Islet precursor cell (in vitro differentiated cells): ENCODE data around the gene CXXC5.
"Not testable (repeated sequence)": the region's sequence is repeated elsewhere in the genome, so short reads cannot be mapped to it uniquely, and the experiment has no call there.

Source experiments
- DNase-seq: peaks from one replicate; pipeline ENCODE4 v3.0.0-alpha.2; 2018

Gene CXXC5

GRCh38 chr5:139696894-139697658 lies 48.9 kb downstream of the CXXC5 start:
- DNase-seq: peak; percentile 99

GRCh38 chr5:139698490-139699146 lies 50.5 kb downstream of the CXXC5 start:
- peak; percentile 91 for DNase-seq

GRCh38 chr5:139699351-139699750 lies 51.2 kb downstream of the CXXC5 start:
- DNase-seq: no peak

DNA sequence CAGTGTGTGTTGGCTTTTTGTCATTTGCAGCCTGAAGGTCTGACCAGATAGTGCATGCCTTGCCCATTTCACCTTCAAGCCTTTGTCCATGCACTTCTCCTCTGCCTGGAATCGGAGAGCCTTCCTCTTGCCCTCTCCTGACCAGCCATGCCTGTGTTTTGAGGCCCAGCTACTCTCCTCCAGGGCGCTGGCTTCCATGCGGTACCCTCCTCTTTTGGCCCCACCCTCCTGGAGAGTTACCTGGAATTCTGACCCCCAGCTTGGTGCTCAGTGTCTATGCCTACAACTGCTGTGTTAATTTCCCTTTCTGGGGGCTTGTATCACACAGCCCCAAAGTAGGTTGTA lies 52.5 kb downstream of the CXXC5 start:
- no peak for DNase-seq

- DNase-seq: peak; percentile 90
Measured at GRCh38 chr5:139701056-139701741, 53.0 kb downstream of the CXXC5 start.

DNA sequence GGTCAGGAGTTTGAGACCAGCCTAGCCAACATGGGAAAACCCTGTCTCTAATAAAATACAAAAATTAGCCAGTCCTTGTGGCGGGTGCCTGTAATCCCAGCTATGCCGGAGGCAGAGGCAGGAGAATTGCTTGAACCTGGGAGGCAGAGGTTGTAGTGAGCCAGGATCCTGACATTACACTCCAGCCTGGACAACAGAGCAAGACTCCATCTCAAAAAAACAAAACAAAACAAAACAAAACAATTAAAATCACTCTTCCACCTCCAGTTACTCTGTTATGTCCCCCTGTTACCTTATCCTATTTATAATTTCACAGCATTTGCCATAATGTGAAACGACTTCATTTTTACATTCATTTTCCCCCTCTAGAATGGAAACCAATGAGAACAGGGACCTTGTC lies 54.4 kb downstream of the CXXC5 start:
- DNase-seq: no peak

DNA sequence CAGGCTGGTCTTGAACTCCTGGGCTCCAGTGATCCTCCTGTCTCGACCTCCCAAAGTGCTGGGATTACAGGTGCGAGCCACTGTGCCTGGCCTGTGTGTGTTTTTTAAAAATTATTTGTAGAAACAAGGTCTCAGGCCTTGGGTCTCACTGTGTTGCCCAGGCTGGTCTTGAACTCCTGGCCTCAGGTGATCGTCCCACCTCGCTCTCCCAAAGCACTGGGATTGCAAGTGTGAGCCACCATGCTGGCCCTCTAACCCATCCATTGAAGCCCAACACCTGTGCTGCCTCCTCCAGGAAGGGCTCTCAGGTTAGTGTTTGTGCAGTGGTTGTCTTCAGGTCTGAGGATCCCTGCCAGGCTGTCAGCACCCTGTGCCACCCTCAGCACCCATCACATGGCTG lies 56.6 kb downstream of the CXXC5 start:
- DNase-seq: no peak

- no peak for DNase-seq
Measured at GRCh38 chr5:139705191-139705590, 57.0 kb downstream of the CXXC5 start.

GRCh38 chr5:139705655-139706587 lies 57.8 kb downstream of the CXXC5 start:
- peak; percentile 70 for DNase-seq

- DNase-seq: peak; percentile 86
Measured at GRCh38 chr5:139707445-139708003, 59.4 kb downstream of the CXXC5 start.

DNA sequence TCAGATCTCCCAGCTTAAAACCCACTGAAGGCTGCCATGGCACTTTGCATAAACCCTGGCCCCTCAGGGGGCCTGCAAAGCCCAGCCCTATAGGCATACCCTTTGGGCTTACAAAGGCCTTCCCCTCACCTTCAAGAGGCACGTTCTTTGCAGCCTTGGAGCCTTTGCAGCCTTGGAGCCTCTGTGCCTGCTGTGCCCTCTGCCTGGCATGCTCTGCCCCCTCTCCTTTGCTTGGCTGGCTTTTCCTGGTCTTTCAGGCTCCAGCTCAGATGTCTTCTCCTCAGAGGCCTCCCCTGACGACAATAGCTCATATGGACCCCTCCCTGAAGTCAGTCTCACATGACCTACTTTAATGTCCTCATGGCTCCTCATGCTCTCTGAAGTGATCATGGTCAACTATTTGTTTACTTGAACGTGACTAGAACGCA lies 60.3 kb downstream of the CXXC5 start:
- no peak for DNase-seq

- DNase-seq: peak; percentile 99
Measured at GRCh38 chr5:139708877-139709581, 60.9 kb downstream of the CXXC5 start.

GRCh38 chr5:139709582-139710318 lies 61.6 kb downstream of the CXXC5 start:
- DNase-seq: peak; percentile 79

- DNase-seq: peak; percentile 78
Measured at GRCh38 chr5:139710319-139711066, 62.3 kb downstream of the CXXC5 start.

DNA sequence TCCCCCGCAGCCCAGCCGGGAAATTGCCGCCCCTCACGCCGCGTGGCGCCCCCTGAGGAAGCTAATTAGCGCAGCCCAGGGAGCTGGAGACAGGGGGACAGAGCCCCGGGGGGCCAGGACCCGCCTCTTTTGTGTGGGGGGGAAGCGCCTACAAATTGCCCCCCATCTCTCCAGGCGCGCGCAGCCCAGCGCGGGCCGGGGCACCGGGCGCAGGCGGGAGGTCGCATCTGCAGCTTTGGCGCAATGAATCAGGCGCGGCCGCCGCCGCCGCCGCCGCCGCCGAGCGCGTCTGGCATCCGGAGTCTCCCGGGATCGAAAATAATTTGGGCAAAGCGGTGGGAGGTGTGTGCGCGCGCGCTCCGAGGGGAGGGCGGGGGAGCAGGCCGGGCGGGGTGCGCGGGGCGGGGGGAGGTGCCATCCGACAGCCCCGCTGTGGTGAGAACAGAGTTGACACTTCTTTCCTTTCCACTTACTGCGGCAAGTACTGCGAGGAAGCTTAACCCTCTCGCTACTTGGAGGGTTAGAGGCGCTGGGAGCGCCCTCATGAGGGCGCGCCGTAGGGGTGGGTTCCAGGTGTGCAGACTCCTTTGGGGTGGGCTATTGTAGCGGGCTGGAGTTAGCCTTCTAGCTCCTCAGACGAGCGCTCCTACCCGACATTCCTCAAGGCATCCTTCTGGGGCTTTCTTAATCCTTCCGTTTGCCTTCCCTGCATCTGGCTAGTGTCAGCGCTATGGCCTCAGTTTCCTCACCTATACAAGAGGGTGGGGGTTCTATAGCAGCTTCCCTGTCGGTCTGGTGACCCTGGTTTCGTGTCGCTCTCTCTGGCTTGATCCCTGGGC lies 63.1 kb downstream of the CXXC5 start:
- DNase-seq: peak; percentile 83

DNA sequence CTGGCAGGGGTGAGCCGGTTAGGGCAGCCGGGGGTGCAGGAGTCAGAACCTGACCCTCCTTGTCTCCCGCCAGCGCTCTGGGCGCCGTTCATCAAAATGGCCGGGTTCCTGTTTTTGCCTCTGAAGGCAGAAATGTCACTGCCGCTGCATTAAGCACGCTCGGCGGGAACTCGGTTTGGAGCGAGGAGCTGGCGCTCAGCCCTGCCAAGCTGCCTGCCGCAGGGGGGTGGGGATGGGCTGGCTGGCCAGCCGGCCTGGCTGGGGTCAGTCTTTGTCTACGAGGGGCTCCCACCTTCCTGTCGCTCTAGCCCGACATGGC lies 63.7 kb downstream of the CXXC5 start:
- DNase-seq: peak; percentile 74

DNA sequence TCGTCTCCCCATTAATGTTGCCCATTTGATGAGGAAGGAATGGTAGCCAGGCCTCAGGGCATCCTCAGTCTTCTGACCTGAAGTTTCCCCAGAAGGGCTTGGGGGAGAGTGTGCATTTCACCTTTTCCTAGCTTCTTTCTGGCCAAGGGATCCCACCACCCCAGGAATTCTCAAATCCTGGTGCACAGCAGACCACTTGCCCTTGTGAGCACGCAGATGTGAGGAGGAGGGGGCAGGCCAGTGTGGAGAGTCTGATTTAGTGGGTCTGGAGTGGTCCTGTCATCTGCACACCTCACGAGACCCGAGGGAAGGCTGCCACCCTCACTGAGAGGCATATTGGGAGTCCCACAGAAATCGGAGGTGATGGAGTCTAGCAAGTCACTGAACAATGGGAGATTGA lies 64.3 kb downstream of the CXXC5 start:
- peak; percentile 49 for DNase-seq

DNA sequence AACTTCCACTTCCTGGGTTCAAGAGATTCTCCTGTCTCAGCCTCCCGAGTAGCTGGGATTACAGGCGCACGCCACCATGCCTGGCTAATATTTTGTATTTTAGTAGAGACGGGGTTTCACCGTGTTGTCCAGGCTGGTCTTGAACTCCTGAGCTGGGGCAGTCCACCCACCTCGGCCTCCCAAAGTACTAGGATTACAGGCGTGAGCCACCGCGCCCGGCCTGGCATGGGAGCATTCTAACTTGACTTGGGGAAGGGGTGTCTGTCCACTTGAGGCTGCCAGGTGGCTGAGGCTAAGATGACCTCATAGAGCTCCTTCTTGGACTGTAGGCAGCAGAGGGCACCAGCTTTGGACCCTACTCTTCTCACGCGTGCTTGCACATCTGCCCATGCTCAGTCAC lies 65.7 kb downstream of the CXXC5 start:
- peak; percentile 55 for DNase-seq

GRCh38 chr5:139717221-139717620 lies 69.1 kb downstream of the CXXC5 start:
- DNase-seq: no peak

GRCh38 chr5:139718403-139718802 lies 70.3 kb downstream of the CXXC5 start:
- DNase-seq: not testable (repeated sequence)
